Measurements from ENCODE around the gene DNAH8.

DNA sequence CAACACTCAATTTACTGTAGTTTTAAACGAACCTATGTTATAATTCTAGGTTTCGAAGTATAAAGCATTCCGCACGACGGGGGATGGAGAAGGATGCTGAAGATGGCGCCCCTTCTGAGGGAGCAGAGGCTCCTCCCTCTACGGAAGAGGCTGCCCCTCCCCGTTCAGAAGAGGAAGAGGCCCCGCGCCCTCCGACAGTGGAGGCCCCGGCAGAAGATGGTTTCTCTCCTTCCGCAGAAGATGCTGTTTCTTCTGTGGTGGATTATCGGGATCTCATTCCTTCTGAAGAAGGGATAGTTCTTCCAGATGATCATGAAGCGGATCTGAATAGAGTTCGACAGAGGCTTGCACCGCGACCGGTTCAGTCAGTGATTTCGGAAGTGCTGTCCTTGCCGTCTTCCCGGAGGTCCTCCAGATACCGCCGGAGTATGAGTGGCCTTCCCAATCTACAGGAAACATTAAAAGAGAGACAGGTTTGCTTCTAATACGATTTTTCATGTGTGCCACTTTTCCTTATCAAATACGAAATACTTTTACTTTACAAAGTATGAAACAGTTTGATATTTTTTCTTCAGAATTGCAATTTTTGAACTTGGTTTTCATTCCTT lies 7.7 kb downstream of the DNAH8 start:
- TF ChIP-seq, protein P1, sequence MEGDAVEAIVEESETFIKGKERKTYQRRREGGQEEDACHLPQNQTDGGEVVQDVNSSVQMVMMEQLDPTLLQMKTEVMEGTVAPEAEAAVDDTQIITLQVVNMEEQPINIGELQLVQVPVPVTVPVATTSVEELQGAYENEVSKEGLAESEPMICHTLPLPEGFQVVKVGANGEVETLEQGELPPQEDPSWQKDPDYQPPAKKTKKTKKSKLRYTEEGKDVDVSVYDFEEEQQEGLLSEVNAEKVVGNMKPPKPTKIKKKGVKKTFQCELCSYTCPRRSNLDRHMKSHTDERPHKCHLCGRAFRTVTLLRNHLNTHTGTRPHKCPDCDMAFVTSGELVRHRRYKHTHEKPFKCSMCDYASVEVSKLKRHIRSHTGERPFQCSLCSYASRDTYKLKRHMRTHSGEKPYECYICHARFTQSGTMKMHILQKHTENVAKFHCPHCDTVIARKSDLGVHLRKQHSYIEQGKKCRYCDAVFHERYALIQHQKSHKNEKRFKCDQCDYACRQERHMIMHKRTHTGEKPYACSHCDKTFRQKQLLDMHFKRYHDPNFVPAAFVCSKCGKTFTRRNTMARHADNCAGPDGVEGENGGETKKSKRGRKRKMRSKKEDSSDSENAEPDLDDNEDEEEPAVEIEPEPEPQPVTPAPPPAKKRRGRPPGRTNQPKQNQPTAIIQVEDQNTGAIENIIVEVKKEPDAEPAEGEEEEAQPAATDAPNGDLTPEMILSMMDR (IDR thresholded peaks at IDR 0.05) = no peak
- no peak for TF ChIP-seq POLR2AphosphoS5 (IDR thresholded peaks at IDR 0.05)
- TF ChIP-seq POLR2A (IDR thresholded peaks at IDR 0.05) = no peak
